HUES6 (cell line): Measurements from ENCODE around the gene ADGRA1.

Experiments
- H3K27ac ChIP-seq: 2 replicates; pipeline ENCODE4 v1.7.0; 2013; ENCODE audit warnings: low read depth, mild to moderate bottlenecking, low read length, inconsistent platforms
- H3K27me3 ChIP-seq: 2 replicates; pipeline ENCODE4 v1.6.1; 2013; ENCODE audit warnings: low read length; ENCODE audit not compliant: control insufficient read depth, insufficient read depth
- H3K36me3 ChIP-seq: 2 replicates; pipeline ENCODE4 v1.6.1; 2013; ENCODE audit warnings: low read length; ENCODE audit not compliant: control insufficient read depth, insufficient read depth
- H3K4me1 ChIP-seq: 2 replicates; pipeline ENCODE4 v1.6.1; 2013; ENCODE audit warnings: low read length; ENCODE audit not compliant: control insufficient read depth, insufficient read depth
- H3K4me3 ChIP-seq: 2 replicates; pipeline ENCODE4 v1.5.1; 2013; ENCODE audit warnings: low read depth, low read length
- H3K9ac ChIP-seq: one replicate; pipeline ENCODE4 v1.6.1; 2013; ENCODE audit warnings: mild to moderate bottlenecking, low read length
- H3K9me3 ChIP-seq: 2 replicates; pipeline ENCODE4 v1.6.1; 2013; ENCODE audit warnings: low read depth, low read length; ENCODE audit not compliant: control insufficient read depth, insufficient read depth

Gene ADGRA1

DNA sequence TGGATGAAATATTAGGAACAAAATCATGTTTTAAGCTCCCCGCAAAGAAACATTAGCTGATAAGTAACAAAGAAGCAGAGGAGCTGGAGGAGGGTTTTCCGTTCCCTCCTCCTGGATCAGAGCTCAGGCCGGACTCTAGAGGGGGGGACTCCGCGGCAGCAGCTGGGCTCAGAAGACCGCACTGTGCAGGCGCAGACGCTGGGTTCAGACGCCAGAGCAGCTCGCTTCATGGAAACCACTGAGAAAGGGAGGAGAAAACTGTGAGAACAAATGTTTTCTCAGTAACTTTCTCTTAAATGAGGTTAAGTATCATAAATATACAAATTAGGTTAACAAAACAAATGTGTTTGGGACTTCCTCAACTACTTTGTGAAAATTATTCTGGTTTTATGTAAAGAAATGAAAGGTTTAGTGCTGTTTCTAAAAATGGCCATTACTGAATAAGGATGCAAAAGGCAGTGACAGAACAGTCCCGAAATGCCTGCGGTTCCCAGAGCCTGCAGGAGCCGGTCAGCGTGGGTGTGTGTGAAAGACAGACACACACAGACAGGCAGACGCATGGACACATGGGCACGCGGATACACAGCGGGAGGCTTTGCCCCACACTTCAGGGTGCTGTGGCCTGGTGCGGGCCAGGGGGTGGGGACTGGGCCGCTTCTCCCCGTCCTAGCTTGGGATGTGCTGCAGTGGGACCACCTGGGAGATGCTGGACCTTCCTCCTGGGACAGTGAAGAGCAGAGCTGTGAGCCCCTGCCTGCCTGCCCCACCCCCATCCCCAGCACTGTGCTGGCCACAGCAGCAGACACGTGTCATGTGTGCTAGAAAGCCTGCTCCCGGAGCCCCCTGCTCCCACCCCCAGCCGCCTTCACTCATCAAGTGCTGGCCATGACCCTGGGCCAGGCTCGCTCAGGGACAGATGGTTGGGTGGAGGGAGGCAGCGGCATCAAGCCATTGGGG is 20.3 kb upstream of the ADGRA1 start:
- H3K4me1 ChIP-seq, result peaks cover 14% of the 10 kb centered on the region; the same call in 1 of the 2 replicates
- H3K4me3 ChIP-seq, result no peak overlapping the region
- peaks cover 4% of the 10 kb centered on the region; the same call in 1 of the 2 replicates for H3K27me3 ChIP-seq
- H3K9ac ChIP-seq, result no peak overlapping the region
- H3K36me3 ChIP-seq, result no peaks in the 10 kb centered on the region
- no peak overlapping the region for H3K27ac ChIP-seq
- H3K9me3 ChIP-seq, result no peaks in the 10 kb centered on the region

- H3K27me3 ChIP-seq, result peaks cover 4% of the 10 kb centered on the region; the same call in 1 of the 2 replicates
- H3K4me3 ChIP-seq, result no peak overlapping the region
- H3K9me3 ChIP-seq, result no peaks in the 10 kb centered on the region
- H3K4me1 ChIP-seq, result peaks cover 15% of the 10 kb centered on the region; the same call in 1 of the 2 replicates
- H3K27ac ChIP-seq, result no peak overlapping the region
- no peak overlapping the region for H3K9ac ChIP-seq
- H3K36me3 ChIP-seq, result no peaks in the 10 kb centered on the region
Measured at GRCh38 chr10:133068111-133069032, 19.4 kb upstream of the ADGRA1 start.

DNA sequence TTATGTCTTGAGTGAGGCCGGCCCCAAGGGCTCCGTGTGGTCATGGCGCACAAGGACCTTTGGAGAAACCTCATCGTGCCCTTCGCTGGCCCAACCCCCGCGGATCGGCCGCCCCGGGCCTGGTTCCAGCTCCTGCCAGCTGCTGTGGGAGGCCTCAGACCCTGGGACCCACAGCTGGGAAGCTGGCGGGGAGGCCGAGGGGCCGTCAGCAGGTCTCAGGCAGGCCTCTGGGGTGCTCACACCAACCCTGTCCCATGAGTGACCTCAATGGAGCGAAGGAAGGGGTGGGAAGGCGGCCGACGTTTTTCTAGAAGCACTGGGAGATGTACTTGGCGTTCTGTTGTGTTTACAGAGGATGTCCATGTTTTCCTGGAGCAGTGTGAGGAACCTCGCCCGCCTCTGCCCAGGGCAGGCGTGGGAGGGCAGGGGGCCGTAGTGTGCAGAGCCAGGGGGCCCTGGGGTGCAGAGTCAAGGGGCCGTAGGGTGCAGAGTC is 18.6 kb upstream of the ADGRA1 start:
- H3K36me3 ChIP-seq, result no peaks in the 10 kb centered on the region
- H3K4me1 ChIP-seq, result peaks cover 15% of the 10 kb centered on the region; the same call in 1 of the 2 replicates
- no peak overlapping the region for H3K9ac ChIP-seq

DNA sequence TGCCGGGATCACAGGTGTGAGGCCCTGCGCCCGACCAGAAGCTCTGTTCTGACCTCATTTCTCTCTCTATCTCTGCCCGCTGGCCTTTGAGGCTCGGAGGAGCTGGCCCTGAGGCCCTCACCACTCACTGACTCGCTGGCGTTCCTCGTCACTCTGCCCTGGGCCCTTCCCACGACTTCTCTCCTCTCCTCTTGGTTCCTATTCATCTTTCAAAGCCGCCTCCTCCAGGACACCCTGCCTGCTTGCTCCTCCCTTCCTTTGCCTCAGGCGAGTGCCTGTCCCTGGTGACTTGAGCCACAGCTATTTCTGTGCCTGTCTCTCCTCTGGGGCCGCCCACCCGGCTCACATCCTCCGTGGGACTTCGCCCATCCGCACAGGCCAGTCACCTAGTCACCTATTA is 17.3 kb upstream of the ADGRA1 start:
- Histone ChIP-seq H3K9ac (no peak overlapping the region), H3K27me3 (no peaks in the 10 kb centered on the region; the same call in 1 of the 2 replicates), H3K27ac (no peak overlapping the region), H3K9me3 (0 out of 2 replicates have a peak, but pooled peaks cover 8% of the 10 kb centered on the region), H3K36me3 (no peaks in the 10 kb centered on the region), H3K4me1 (peaks cover 15% of the 10 kb centered on the region; the same call in 1 of the 2 replicates), H3K4me3 (no peak overlapping the region)

More for the DNA sequence above, 18.6 kb upstream of the ADGRA1 start:
- H3K4me3 ChIP-seq, result no peak overlapping the region
- peaks cover 4% of the 10 kb centered on the region; the same call in 1 of the 2 replicates for H3K27me3 ChIP-seq
- H3K9me3 ChIP-seq, result 0 out of 2 replicates have a peak, but pooled peaks cover 3% of the 10 kb centered on the region
- no peak overlapping the region for H3K27ac ChIP-seq

- no peak overlapping the region for H3K4me3 ChIP-seq
- H3K4me1 ChIP-seq, result peaks cover 15% of the 10 kb centered on the region; the same call in 1 of the 2 replicates
- H3K27ac ChIP-seq, result no peak overlapping the region
- H3K9ac ChIP-seq, result no peak overlapping the region
- no peaks in the 10 kb centered on the region; the same call in 1 of the 2 replicates for H3K27me3 ChIP-seq
- H3K9me3 ChIP-seq, result 0 out of 2 replicates have a peak, but pooled peaks cover 8% of the 10 kb centered on the region
- no peaks in the 10 kb centered on the region for H3K36me3 ChIP-seq
Measured at GRCh38 chr10:133070810-133071209, 16.9 kb upstream of the ADGRA1 start.

DNA sequence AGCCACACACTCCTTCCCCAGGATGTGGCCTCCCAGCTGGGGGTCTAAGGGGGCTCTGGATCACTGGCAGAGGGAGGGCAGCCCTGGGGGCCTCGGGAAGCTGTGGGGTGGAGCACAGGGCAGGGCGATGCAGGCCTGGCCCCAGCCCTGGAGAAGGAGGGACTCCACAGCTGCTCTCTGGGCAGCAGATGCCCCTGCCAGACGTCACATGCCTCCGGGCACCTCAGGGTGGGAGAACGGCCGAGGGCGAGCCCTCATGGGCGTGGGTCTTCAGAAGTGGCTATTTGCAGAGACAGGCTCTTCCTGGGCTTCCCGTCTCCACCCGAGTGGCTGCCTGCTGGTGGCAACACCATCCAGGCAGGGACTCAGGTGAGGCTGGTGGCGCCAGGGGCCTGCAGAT is 16.0 kb upstream of the ADGRA1 start:
- Histone ChIP-seq H3K9ac (no peak overlapping the region), H3K4me1 (peaks cover 15% of the 10 kb centered on the region; the same call in 1 of the 2 replicates), H3K27ac (no peak overlapping the region), H3K4me3 (no peak overlapping the region), H3K27me3 (no peaks in the 10 kb centered on the region; the same call in 1 of the 2 replicates), H3K9me3 (0 out of 2 replicates have a peak, but pooled peaks cover 8% of the 10 kb centered on the region), H3K36me3 (no peaks in the 10 kb centered on the region)

- peaks cover 15% of the 10 kb centered on the region; the same call in 1 of the 2 replicates for H3K4me1 ChIP-seq
- no peak overlapping the region for H3K27ac ChIP-seq
- no peaks in the 10 kb centered on the region for H3K36me3 ChIP-seq
- H3K4me3 ChIP-seq, result no peak overlapping the region
- H3K27me3 ChIP-seq, result no peaks in the 10 kb centered on the region; the same call in 1 of the 2 replicates
- H3K9me3 ChIP-seq, result 0 out of 2 replicates have a peak, but pooled peaks cover 8% of the 10 kb centered on the region
- no peak overlapping the region for H3K9ac ChIP-seq
Measured at GRCh38 chr10:133072196-133072595, 15.5 kb upstream of the ADGRA1 start.

- Histone ChIP-seq H3K9me3 (0 out of 2 replicates have a peak, but pooled peaks cover 8% of the 10 kb centered on the region), H3K9ac (no peak overlapping the region), H3K27ac (no peak overlapping the region), H3K27me3 (no peaks in the 10 kb centered on the region; the same call in 1 of the 2 replicates), H3K4me3 (no peak overlapping the region), H3K36me3 (no peaks in the 10 kb centered on the region), H3K4me1 (peaks cover 15% of the 10 kb centered on the region; the same call in 1 of the 2 replicates)
Measured at GRCh38 chr10:133072720-133073390, 14.9 kb upstream of the ADGRA1 start.

GRCh38 chr10:133075346-133076137 is 12.2 kb upstream of the ADGRA1 start:
- no peaks in the 10 kb centered on the region; the same call in 1 of the 2 replicates for H3K27me3 ChIP-seq
- 0 out of 2 replicates have a peak, but pooled peaks cover 8% of the 10 kb centered on the region for H3K9me3 ChIP-seq
- no peak overlapping the region for H3K4me3 ChIP-seq
- no peak overlapping the region for H3K9ac ChIP-seq
- no peak overlapping the region for H3K27ac ChIP-seq
- H3K36me3 ChIP-seq, result no peaks in the 10 kb centered on the region
- H3K4me1 ChIP-seq, result peaks cover 10% of the 10 kb centered on the region; the same call in 1 of the 2 replicates
